Measurements from ENCODE around the gene LHFPL2. TPM values are rescaled to one million over a fixed set of nuclear protein-coding genes. Genes with fewer than 3 reads are reported as not detected.

LHFPL2 gene
- total RNA-seq, 2 donors from 2014 or later, result 30.1 to 72.6 TPM

GRCh38 chr5:78538240-78538850 lies 110.2 kb downstream of the LHFPL2 start:
- ATAC-seq (ENCODE audit: insufficient number of reproducible peaks, low FRiP score, low read depth), result no peak

GRCh38 chr5:78537821-78538220 lies 110.8 kb downstream of the LHFPL2 start:
- no peak overlapping the region for H3K4me3 ChIP-seq
- no peak for ATAC-seq (ENCODE audit: insufficient number of reproducible peaks, low FRiP score, low read depth)
- H3K36me3 ChIP-seq, result no peaks in the 10 kb centered on the region
- no peaks in the 10 kb centered on the region for H3K27me3 ChIP-seq (replicated peaks; ENCODE audit: insufficient read depth)
- H3K9me3 ChIP-seq, result no peaks in the 10 kb centered on the region
- DNase-seq (ENCODE audit: low spot score), result no peak
- TF ChIP-seq CTCF (IDR thresholded peaks at IDR 0.05), result peak; percentile 34
- no peak overlapping the region for H3K27ac ChIP-seq
- H3K4me1 ChIP-seq (ENCODE audit: control insufficient read depth in 1 of 2, low read depth in 2 of 2), result peaks cover 17 to 86% of the 10 kb centered on the region in 2 donors

More at GRCh38 chr5:78538240-78538850, 110.2 kb downstream of the LHFPL2 start:
- no peaks in the 10 kb centered on the region for H3K36me3 ChIP-seq
- DNase-seq (ENCODE audit: low spot score), result no peak
- H3K9me3 ChIP-seq, result no peaks in the 10 kb centered on the region
- peaks cover 17 to 83% of the 10 kb centered on the region in 2 donors for H3K4me1 ChIP-seq (ENCODE audit: control insufficient read depth in 1 of 2, low read depth in 2 of 2)
- H3K27me3 ChIP-seq (replicated peaks; ENCODE audit: insufficient read depth), result no peaks in the 10 kb centered on the region
- no peak for TF ChIP-seq CTCF (IDR thresholded peaks at IDR 0.05)
- H3K27ac ChIP-seq, result no peak overlapping the region
- no peak overlapping the region for H3K4me3 ChIP-seq

GRCh38 chr5:78537411-78537810 lies 111.2 kb downstream of the LHFPL2 start:
- TF ChIP-seq CTCF (IDR thresholded peaks at IDR 0.05), result no peak
- Histone ChIP-seq H3K9me3 (no peaks in the 10 kb centered on the region), H3K36me3 (no peaks in the 10 kb centered on the region), H3K4me1 (ENCODE audit: control insufficient read depth in 1 of 2, low read depth in 2 of 2) (peaks cover 17 to 82% of the 10 kb centered on the region in 2 donors), H3K27me3 (replicated peaks; ENCODE audit: insufficient read depth) (no peaks in the 10 kb centered on the region), H3K27ac (no peak overlapping the region), H3K4me3 (no peak overlapping the region)
- DNase-seq (ENCODE audit: low spot score) (no peak), ATAC-seq (ENCODE audit: insufficient number of reproducible peaks, low FRiP score, low read depth) (no peak)

GRCh38 chr5:78536661-78537196 lies 111.8 kb downstream of the LHFPL2 start:
- no peak for DNase-seq (ENCODE audit: low spot score)
- Histone ChIP-seq H3K27ac (no peak overlapping the region), H3K4me3 (no peak overlapping the region), H3K27me3 (replicated peaks; ENCODE audit: insufficient read depth) (no peaks in the 10 kb centered on the region), H3K36me3 (no peaks in the 10 kb centered on the region), H3K9me3 (no peaks in the 10 kb centered on the region), H3K4me1 (ENCODE audit: control insufficient read depth in 1 of 2, low read depth in 2 of 2) (peaks cover 17 to 77% of the 10 kb centered on the region in 2 donors)
- ATAC-seq (ENCODE audit: insufficient number of reproducible peaks, low FRiP score, low read depth), result no peak
- no peak for TF ChIP-seq CTCF (IDR thresholded peaks at IDR 0.05)

GRCh38 chr5:78534905-78535200 lies 113.7 kb downstream of the LHFPL2 start:
- TF ChIP-seq CTCF (IDR thresholded peaks at IDR 0.05), result no peak
- Histone ChIP-seq H3K27me3 (replicated peaks; ENCODE audit: insufficient read depth) (no peaks in the 10 kb centered on the region), H3K27ac (peak overlapping the region; percentile 83 to 96), H3K4me1 (ENCODE audit: control insufficient read depth in 1 of 2, low read depth in 2 of 2) (peaks cover 15 to 68% of the 10 kb centered on the region in 2 donors), H3K9me3 (no peaks in the 10 kb centered on the region), H3K4me3 (no peak overlapping the region), H3K36me3 (no peaks in the 10 kb centered on the region)
- DNase-seq (ENCODE audit: low spot score) (no peak), ATAC-seq (ENCODE audit: insufficient number of reproducible peaks, low FRiP score, low read depth) (no peak)
